ENCODE measurements around the gene VWC2L.

- TF ChIP-seq, protein P1, sequence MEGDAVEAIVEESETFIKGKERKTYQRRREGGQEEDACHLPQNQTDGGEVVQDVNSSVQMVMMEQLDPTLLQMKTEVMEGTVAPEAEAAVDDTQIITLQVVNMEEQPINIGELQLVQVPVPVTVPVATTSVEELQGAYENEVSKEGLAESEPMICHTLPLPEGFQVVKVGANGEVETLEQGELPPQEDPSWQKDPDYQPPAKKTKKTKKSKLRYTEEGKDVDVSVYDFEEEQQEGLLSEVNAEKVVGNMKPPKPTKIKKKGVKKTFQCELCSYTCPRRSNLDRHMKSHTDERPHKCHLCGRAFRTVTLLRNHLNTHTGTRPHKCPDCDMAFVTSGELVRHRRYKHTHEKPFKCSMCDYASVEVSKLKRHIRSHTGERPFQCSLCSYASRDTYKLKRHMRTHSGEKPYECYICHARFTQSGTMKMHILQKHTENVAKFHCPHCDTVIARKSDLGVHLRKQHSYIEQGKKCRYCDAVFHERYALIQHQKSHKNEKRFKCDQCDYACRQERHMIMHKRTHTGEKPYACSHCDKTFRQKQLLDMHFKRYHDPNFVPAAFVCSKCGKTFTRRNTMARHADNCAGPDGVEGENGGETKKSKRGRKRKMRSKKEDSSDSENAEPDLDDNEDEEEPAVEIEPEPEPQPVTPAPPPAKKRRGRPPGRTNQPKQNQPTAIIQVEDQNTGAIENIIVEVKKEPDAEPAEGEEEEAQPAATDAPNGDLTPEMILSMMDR (IDR thresholded peaks at IDR 0.05; ENCODE audit: poor library complexity) = no peak
- no peak for TF ChIP-seq EZH2 (IDR thresholded peaks at IDR 0.05; ENCODE audit: borderline replicate concordance)
Observed at GRCh38 chr2:214489702-214490101, 78.8 kb downstream of the VWC2L start.

All from hepatocyte (in vitro differentiated cells).